H1 (cell line): ENCODE data around the gene ARRDC1. TPM values are rescaled to one million over a fixed set of nuclear protein-coding genes. Genes with fewer than 3 reads are reported as not detected.

Experiments used
- CBX8 ChIP-seq: fragments of 300-800, 300-1000 bp; sonication (generic); IDR thresholded peaks from 2 replicates; pipeline ENCODE4 v1.7.1; 2016; ENCODE audit warnings: low read depth, low read length, borderline replicate concordance
- HDAC2 ChIP-seq, 2 experiments: fragments of 300-600 bp in 1 of 2; sonication (generic) in 1 of 2; IDR thresholded peaks; 2 replicates each; pipeline ENCODE4 v1.6.1; 2011 to 2012; ENCODE audit warnings: low read depth in 2 of 2, low read length in 2 of 2, mild to moderate bottlenecking in 2 of 2, moderate library complexity in 2 of 2, borderline replicate concordance in 1 of 2, inconsistent platforms in 1 of 2
- POLR2AphosphoS5 ChIP-seq: IDR thresholded peaks from 2 replicates; pipeline ENCODE4 v1.6.1; 2011; ENCODE audit warnings: low read depth, low read length
- SIRT6 ChIP-seq: IDR thresholded peaks from one replicate; pipeline ENCODE4 v1.7.1; 2012; ENCODE audit warnings: low read length, inconsistent platforms
- SUZ12 ChIP-seq: fragments of 200-600 bp; sonication (generic); IDR thresholded peaks from 2 replicates; pipeline ENCODE4 v1.6.1; 2012; ENCODE audit warnings: mild to moderate bottlenecking, inconsistent platforms, low read length, moderate library complexity, mixed read lengths
- TEAD4 ChIP-seq: IDR thresholded peaks from 2 replicates; pipeline ENCODE4 v1.6.1; 2012; ENCODE audit warnings: low read depth, low read length, inconsistent platforms, mixed read lengths
- polyA plus RNA-seq, 7 experiments: library from polyadenylated mRNA; depleted of rRNA in 3 of 7; stranded (reverse) in 5 of 7; unstranded in 2 of 7; fragments of >200 nt in 5 of 7; fragments of 200-250 nt in 2 of 7; gene quantifications; 1 replicate in 5 of 7; 2 replicates in 1 of 7; 4 replicates in 1 of 7; pipeline versions ENCODE4 v1.2.1 to v1.2.3, GENCODE V29; 2011 to 2013; ENCODE audit warnings: missing spikeins in 2 of 7, mixed read lengths in 2 of 7
- total RNA-seq: library from RNA; stranded (reverse); fragmentation: NEBNext Ultra II Directional; extraction: Animal tissue kit (Norgen Biotek cat#: 25700); gene quantifications from 2 replicates; pipeline ENCODE4 v1.2.1, GENCODE V29; 2021

ARRDC1 gene
- total and polyA plus RNA-seq, 2 of the 8 experiments (the other 6 are each of a cell fraction or from before 2014, with no cell fraction given): 22.0 to 58.4 TPM

DNA sequence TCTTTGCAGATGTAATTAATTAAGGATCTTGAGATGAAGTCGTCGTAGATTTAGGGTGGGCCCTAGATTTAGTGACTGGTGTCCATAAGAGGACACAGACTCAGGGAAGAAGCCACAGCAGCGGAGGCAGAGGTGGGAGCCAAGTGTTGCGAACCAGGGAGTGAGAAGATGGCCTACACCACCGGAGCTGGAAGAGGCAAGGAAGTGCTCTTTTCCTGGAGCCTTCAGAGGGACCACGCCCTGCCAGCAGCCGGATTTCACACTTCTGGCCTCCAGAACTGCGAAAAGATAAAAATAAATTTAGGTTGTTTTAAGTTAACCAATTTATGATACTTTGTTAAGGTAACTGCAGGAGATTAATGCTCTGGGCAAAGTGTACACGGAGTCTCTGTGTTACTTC, 44.1 kb downstream of the ARRDC1 start (continued):
- TF ChIP-seq CBX8: no peak
- TF ChIP-seq SIRT6: no peak
- no peak for TF ChIP-seq POLR2AphosphoS5
- no peak for TF ChIP-seq SUZ12
- TF ChIP-seq TEAD4: no peak
- no peak for TF ChIP-seq HDAC2 (IDR thresholded peaks at IDR 0.05; ENCODE audit: borderline replicate concordance in 1 of 2, low read depth in 2 of 2, low read length in 2 of 2)
- TF ChIP-seq, all 59 proteins: peak for 0
